GM12872 (cell line): ENCODE results near the gene IGSF22.

Experiments used
- TF ChIP-seq, protein P1 (sequence below): IDR thresholded peaks from 3 replicates; pipeline ENCODE4 v1.5.1; 2011; ENCODE audit warnings: low read depth, mild to moderate bottlenecking, low read length, moderate library complexity; ENCODE audit not compliant: insufficient read depth

Gene IGSF22

GRCh38 chr11:18676803-18677202 is 49.2 kb downstream of the IGSF22 start:
- TF ChIP-seq, protein P1, sequence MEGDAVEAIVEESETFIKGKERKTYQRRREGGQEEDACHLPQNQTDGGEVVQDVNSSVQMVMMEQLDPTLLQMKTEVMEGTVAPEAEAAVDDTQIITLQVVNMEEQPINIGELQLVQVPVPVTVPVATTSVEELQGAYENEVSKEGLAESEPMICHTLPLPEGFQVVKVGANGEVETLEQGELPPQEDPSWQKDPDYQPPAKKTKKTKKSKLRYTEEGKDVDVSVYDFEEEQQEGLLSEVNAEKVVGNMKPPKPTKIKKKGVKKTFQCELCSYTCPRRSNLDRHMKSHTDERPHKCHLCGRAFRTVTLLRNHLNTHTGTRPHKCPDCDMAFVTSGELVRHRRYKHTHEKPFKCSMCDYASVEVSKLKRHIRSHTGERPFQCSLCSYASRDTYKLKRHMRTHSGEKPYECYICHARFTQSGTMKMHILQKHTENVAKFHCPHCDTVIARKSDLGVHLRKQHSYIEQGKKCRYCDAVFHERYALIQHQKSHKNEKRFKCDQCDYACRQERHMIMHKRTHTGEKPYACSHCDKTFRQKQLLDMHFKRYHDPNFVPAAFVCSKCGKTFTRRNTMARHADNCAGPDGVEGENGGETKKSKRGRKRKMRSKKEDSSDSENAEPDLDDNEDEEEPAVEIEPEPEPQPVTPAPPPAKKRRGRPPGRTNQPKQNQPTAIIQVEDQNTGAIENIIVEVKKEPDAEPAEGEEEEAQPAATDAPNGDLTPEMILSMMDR, result no peak

GRCh38 chr11:18671246-18671645 is 54.7 kb downstream of the IGSF22 start:
- TF ChIP-seq, protein P1, result no peak

GRCh38 chr11:18669711-18670110 is 56.3 kb downstream of the IGSF22 start:
- TF ChIP-seq, protein P1, result no peak

GRCh38 chr11:18669219-18669596 is 56.8 kb downstream of the IGSF22 start:
- TF ChIP-seq, protein P1, result no peak

GRCh38 chr11:18668131-18668530 is 57.9 kb downstream of the IGSF22 start:
- TF ChIP-seq, protein P1, result no peak

- TF ChIP-seq, protein P1, result no peak
These were observed 68.3 kb downstream of the IGSF22 start for GRCh38 chr11:18657673-18658072.
